GM18519 (cell line): Measurements from ENCODE around the gene ZGLP1.

ENCODE experiments used
- ATAC-seq: cut with Tn5 transposase; IDR thresholded peaks from one replicate; pipeline ENCODE4 v1.9.1; 2021; ENCODE audit warnings: mild to moderate bottlenecking, moderate library complexity; ENCODE audit not compliant: unreplicated experiment, low FRiP score

ZGLP1 gene

GRCh38 chr19:10256551-10256950, 53.1 kb downstream of the ZGLP1 start:
- ATAC-seq: no peak

- ATAC-seq: no peak
Observed at GRCh38 chr19:10255358-10255757, 54.3 kb downstream of the ZGLP1 start.
